ENCODE measurements around the gene CAPN1. TPM values are rescaled to one million over a fixed set of nuclear protein-coding genes. Genes with fewer than 3 reads are reported as not detected.

Gene CAPN1
- total and polyA plus RNA-seq, 2 of the 13 experiments (the other 11 are each of a cell fraction or from before 2014, with no cell fraction given), result 57.3 to 82.6 TPM

DNA sequence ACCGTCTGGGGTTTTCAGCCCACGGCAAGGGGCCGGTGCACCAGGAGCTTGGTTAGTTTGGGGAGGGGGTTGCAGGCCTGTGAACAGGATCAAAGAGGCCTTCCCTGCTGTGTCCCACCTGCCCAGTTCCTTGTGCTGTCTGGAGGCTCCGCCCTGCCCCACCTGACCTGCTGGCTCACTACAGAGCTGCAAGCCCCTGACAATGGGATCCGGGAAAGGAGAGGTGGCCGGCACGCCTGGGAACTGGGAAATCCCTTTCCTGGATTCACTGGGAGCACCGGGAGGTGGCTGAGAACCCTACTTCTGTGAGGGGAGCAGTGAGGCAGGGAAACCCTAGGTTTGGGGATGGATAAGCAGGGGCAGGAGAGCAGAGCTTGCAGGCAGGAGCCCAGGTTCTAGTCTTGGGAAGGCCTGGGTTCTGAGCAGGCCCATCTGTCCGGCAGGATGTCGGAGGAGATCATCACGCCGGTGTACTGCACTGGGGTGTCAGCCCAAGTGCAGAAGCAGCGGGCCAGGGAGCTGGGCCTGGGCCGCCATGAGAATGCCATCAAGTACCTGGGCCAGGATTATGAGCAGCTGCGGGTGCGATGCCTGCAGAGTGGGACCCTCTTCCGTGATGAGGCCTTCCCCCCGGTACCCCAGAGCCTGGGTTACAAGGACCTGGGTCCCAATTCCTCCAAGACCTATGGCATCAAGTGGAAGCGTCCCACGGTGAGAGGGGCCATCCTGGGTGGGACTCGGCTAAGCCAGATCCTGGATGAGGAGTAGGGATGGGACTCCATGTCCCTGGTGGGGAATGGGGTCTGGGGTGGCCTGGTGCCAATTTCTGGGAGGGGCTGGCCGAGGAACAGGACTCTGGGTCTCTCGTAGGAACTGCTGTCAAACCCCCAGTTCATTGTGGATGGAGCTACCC lies 786 bp downstream of the CAPN1 start (continued):
- no peak for TF ChIP-seq MZF1 (CRISPR knock-in tag; IDR thresholded peaks at IDR 0.05; ENCODE audit: borderline replicate concordance)
- TF ChIP-seq, protein P1, sequence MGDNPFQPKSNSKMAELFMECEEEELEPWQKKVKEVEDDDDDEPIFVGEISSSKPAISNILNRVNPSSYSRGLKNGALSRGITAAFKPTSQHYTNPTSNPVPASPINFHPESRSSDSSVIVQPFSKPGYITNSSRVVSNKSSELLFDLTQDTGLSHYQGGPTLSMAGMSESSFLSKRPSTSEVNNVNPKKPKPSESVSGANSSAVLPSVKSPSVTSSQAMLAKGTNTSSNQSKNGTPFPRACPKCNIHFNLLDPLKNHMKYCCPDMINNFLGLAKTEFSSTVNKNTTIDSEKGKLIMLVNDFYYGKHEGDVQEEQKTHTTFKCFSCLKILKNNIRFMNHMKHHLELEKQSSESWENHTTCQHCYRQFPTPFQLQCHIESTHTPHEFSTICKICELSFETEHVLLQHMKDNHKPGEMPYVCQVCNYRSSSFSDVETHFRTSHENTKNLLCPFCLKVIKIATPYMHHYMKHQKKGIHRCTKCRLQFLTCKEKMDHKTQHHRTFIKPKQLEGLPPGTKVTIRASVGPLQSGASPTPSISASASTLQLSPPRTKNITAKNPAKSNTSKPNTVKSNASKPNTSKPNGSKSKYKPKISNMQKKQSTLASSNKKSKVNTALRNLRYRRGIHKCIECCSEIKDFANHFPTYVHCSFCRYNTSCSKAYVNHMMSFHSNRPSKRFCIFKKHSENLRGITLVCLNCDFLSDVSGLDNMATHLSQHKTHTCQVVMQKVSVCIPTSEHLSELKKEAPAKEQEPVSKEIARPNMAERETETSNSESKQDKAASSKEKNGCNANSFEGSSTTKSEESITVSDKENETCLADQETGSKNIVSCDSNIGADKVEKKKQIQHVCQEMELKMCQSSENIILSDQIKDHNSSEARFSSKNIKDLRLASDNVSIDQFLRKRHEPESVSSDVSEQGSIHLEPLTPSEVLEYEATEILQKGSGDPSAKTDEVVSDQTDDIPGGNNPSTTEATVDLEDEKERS (CRISPR knock-in tag; IDR thresholded peaks at IDR 0.05), result no peak
- no peak for TF ChIP-seq IRF2 (CRISPR knock-in tag; IDR thresholded peaks at IDR 0.05)
- TF ChIP-seq, protein P2, sequence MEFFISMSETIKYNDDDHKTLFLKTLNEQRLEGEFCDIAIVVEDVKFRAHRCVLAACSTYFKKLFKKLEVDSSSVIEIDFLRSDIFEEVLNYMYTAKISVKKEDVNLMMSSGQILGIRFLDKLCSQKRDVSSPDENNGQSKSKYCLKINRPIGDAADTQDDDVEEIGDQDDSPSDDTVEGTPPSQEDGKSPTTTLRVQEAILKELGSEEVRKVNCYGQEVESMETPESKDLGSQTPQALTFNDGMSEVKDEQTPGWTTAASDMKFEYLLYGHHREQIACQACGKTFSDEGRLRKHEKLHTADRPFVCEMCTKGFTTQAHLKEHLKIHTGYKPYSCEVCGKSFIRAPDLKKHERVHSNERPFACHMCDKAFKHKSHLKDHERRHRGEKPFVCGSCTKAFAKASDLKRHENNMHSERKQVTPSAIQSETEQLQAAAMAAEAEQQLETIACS (CRISPR knock-in tag; IDR thresholded peaks at IDR 0.05), result no peak
- no peak for TF ChIP-seq YEATS2 (CRISPR knock-in tag; IDR thresholded peaks at IDR 0.05; ENCODE audit: borderline replicate concordance)
- TF ChIP-seq SNRNP70 (IDR thresholded peaks at IDR 0.05; ENCODE audit: low read depth, low read length), result no peak
- peak; percentile 17; the same call in 1 of the 2 replicates for TF ChIP-seq ERF (CRISPR knock-in tag; IDR thresholded peaks at IDR 0.05)
- TF ChIP-seq, protein P3, sequence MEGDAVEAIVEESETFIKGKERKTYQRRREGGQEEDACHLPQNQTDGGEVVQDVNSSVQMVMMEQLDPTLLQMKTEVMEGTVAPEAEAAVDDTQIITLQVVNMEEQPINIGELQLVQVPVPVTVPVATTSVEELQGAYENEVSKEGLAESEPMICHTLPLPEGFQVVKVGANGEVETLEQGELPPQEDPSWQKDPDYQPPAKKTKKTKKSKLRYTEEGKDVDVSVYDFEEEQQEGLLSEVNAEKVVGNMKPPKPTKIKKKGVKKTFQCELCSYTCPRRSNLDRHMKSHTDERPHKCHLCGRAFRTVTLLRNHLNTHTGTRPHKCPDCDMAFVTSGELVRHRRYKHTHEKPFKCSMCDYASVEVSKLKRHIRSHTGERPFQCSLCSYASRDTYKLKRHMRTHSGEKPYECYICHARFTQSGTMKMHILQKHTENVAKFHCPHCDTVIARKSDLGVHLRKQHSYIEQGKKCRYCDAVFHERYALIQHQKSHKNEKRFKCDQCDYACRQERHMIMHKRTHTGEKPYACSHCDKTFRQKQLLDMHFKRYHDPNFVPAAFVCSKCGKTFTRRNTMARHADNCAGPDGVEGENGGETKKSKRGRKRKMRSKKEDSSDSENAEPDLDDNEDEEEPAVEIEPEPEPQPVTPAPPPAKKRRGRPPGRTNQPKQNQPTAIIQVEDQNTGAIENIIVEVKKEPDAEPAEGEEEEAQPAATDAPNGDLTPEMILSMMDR (CRISPR knock-in tag; IDR thresholded peaks at IDR 0.05), result no peak
- TF ChIP-seq ZNF441 (CRISPR knock-in tag; IDR thresholded peaks at IDR 0.05; ENCODE audit: borderline replicate concordance), result no peak
- no peak for TF ChIP-seq PCBP2 (optimal IDR thresholded peaks at IDR 0.05; ENCODE audit: low read depth, low read length, poor library complexity, severe bottlenecking)
- TF ChIP-seq TARDBP (CRISPR knock-in tag; IDR thresholded peaks at IDR 0.05), result no peak
- TF ChIP-seq ATRX (CRISPR knock-in tag; IDR thresholded peaks at IDR 0.05; ENCODE audit: borderline replicate concordance), result no peak
- peak; percentile 7; the same call in 1 of the 2 replicates for TF ChIP-seq ZNF263 (CRISPR knock-in tag; IDR thresholded peaks at IDR 0.05)
- TF ChIP-seq, protein P4, sequence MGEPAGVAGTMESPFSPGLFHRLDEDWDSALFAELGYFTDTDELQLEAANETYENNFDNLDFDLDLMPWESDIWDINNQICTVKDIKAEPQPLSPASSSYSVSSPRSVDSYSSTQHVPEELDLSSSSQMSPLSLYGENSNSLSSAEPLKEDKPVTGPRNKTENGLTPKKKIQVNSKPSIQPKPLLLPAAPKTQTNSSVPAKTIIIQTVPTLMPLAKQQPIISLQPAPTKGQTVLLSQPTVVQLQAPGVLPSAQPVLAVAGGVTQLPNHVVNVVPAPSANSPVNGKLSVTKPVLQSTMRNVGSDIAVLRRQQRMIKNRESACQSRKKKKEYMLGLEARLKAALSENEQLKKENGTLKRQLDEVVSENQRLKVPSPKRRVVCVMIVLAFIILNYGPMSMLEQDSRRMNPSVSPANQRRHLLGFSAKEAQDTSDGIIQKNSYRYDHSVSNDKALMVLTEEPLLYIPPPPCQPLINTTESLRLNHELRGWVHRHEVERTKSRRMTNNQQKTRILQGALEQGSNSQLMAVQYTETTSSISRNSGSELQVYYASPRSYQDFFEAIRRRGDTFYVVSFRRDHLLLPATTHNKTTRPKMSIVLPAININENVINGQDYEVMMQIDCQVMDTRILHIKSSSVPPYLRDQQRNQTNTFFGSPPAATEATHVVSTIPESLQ (CRISPR knock-in tag; conservative IDR thresholded peaks at IDR 0.05), result no peak
- no peak for TF ChIP-seq ZNF605 (CRISPR knock-in tag; IDR thresholded peaks at IDR 0.05)
- TF ChIP-seq ZFP36L1 (CRISPR knock-in tag; IDR thresholded peaks at IDR 0.05), result no peak
- TF ChIP-seq, protein P5, sequence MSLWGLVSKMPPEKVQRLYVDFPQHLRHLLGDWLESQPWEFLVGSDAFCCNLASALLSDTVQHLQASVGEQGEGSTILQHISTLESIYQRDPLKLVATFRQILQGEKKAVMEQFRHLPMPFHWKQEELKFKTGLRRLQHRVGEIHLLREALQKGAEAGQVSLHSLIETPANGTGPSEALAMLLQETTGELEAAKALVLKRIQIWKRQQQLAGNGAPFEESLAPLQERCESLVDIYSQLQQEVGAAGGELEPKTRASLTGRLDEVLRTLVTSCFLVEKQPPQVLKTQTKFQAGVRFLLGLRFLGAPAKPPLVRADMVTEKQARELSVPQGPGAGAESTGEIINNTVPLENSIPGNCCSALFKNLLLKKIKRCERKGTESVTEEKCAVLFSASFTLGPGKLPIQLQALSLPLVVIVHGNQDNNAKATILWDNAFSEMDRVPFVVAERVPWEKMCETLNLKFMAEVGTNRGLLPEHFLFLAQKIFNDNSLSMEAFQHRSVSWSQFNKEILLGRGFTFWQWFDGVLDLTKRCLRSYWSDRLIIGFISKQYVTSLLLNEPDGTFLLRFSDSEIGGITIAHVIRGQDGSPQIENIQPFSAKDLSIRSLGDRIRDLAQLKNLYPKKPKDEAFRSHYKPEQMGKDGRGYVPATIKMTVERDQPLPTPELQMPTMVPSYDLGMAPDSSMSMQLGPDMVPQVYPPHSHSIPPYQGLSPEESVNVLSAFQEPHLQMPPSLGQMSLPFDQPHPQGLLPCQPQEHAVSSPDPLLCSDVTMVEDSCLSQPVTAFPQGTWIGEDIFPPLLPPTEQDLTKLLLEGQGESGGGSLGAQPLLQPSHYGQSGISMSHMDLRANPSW (CRISPR knock-in tag; IDR thresholded peaks at IDR 0.05; ENCODE audit: borderline replicate concordance), result no peak
- no peak for TF ChIP-seq FOSL2 (CRISPR knock-in tag; IDR thresholded peaks at IDR 0.05)
